ENCODE data around the gene PRKCSH. TPM values are rescaled to one million over a fixed set of nuclear protein-coding genes. Genes with fewer than 3 reads are reported as not detected.
"Not testable (repeated sequence)": the region's sequence is repeated elsewhere in the genome, so short reads cannot be mapped to it uniquely, and the experiment has no call there.

Gene PRKCSH
- total RNA-seq, 1 donor from 2014 or later: 396 TPM

DNA sequence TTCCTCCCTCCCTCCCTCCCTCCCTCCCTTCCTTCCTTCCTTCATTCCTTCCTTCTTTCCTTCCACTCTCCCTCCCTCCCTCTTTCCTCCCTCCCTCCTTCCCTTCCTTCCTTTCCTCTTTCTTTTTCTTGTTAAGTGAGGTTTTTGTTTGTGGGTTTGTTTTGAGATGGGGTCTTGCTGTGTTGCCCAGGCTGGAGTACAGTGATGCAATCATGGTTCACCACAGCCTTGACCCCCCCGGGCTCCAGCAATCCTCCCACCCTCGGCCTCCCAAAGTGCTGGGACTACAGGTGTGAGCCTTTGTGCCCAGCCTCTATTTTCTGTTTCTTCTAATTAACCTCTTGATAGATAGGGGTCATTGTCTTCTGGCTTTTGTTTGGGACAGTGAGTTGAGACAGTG lies 26.0 kb downstream of the PRKCSH start:
- Mint-ChIP-seq H3K9me3 (no peaks in the 10 kb centered on the region), H3K4me1 (no peaks in the 10 kb centered on the region), H3K27me3 (ENCODE audit: low read depth) (peaks cover 6% of the 10 kb centered on the region), H3K4me3 (no peak overlapping the region), H3K36me3 (no peaks in the 10 kb centered on the region), H3K27ac (no peak overlapping the region)
- DNase-seq (ENCODE audit: low spot score in 2 of 2, unreplicated experiment in 2 of 2): no peak
- TF ChIP-seq, protein P1, sequence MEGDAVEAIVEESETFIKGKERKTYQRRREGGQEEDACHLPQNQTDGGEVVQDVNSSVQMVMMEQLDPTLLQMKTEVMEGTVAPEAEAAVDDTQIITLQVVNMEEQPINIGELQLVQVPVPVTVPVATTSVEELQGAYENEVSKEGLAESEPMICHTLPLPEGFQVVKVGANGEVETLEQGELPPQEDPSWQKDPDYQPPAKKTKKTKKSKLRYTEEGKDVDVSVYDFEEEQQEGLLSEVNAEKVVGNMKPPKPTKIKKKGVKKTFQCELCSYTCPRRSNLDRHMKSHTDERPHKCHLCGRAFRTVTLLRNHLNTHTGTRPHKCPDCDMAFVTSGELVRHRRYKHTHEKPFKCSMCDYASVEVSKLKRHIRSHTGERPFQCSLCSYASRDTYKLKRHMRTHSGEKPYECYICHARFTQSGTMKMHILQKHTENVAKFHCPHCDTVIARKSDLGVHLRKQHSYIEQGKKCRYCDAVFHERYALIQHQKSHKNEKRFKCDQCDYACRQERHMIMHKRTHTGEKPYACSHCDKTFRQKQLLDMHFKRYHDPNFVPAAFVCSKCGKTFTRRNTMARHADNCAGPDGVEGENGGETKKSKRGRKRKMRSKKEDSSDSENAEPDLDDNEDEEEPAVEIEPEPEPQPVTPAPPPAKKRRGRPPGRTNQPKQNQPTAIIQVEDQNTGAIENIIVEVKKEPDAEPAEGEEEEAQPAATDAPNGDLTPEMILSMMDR (IDR thresholded peaks at IDR 0.05; ENCODE audit: unreplicated experiment): no peak

DNA sequence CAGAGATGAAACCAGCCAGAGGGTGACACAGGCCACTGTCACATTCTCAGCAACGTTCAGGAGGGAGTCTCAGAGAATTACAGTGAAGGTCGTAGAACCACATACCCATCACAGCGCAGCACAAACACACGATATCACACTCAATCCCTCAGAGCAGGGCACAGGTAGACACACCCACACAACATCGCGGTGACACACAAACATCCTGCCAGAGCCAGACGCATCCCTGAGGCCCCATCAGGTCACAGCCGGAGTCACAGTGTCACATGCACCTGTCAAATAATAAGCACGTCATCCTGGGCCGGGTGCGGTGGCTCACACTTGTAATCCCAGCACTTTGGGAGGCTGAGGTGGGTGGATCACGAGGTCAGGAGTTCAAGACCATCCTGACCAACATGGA lies 28.0 kb downstream of the PRKCSH start:
- no peaks in the 10 kb centered on the region for H3K36me3 Mint-ChIP-seq
- DNase-seq (ENCODE audit: low spot score in 2 of 2, unreplicated experiment in 2 of 2): no peak
- no peaks in the 10 kb centered on the region for H3K9me3 Mint-ChIP-seq
- H3K27ac Mint-ChIP-seq: no peak overlapping the region
- H3K27me3 Mint-ChIP-seq (ENCODE audit: low read depth): peaks cover 6% of the 10 kb centered on the region
- H3K4me3 Mint-ChIP-seq: no peak overlapping the region
- TF ChIP-seq, protein P1 (IDR thresholded peaks at IDR 0.05; ENCODE audit: unreplicated experiment): no peak
- no peaks in the 10 kb centered on the region for H3K4me1 Mint-ChIP-seq

DNA sequence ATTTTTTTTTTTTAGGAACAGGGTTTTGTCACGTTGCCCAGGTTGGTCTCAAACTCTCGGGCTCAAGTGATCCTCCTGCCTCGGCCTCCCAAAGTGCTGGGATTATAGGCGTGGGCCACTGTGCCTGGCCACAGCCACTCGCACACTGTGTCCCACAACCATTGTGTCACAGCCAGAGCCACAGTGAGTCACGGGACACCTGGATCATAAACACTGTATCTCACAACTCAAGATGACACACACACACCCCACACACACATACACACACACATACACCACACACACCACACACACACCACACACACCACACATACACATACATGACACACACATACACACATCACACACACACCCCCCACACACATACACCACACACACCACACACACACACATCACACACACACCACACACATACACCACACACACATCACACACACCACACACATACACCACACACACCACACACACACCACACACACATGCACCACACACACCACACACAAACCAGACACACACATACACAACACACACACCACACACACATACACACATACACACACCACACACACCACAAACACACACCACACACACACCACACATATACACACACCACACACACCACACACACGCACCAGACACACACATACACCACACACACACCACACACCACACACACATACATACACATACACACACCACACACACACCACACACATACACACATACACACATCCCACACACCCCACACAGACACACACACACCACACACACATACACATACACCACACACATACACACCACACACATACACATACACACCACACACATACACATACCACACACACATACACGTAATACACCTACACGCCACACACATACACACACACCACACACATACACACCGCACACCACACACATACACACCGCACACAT lies 29.2 kb downstream of the PRKCSH start:
- H3K27ac Mint-ChIP-seq: no peak overlapping the region
- H3K27me3 Mint-ChIP-seq (ENCODE audit: low read depth): peaks cover 6% of the 10 kb centered on the region
- H3K4me3 Mint-ChIP-seq: no peak overlapping the region
- TF ChIP-seq, protein P1 (IDR thresholded peaks at IDR 0.05; ENCODE audit: unreplicated experiment): no peak
- no peaks in the 10 kb centered on the region for H3K9me3 Mint-ChIP-seq
- H3K36me3 Mint-ChIP-seq: no peaks in the 10 kb centered on the region
- DNase-seq (ENCODE audit: low spot score in 2 of 2, unreplicated experiment in 2 of 2): no peak
- no peaks in the 10 kb centered on the region for H3K4me1 Mint-ChIP-seq

DNA sequence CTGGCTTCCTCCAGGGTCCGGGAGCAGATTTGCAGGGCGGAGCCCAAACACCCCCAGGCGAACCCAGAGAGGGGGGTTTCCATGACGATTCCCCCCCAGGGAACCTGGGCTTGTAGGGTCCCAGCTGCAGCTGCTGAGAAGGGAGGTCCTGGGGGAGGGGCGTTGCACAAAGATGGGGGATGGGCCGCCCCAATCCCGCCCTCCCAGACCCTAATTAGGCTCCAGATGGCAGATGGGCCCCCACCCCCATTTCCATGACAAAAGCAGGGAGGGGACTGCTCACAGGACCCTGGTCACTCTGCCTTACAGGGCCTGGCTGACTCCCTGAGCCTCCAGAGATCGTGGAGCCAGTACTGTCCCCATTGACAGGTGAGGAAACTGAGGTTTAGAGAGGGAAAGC lies 30.2 kb downstream of the PRKCSH start:
- Mint-ChIP-seq H3K4me1 (no peaks in the 10 kb centered on the region), H3K36me3 (no peaks in the 10 kb centered on the region), H3K27me3 (ENCODE audit: low read depth) (peaks cover 2% of the 10 kb centered on the region), H3K27ac (no peak overlapping the region), H3K4me3 (no peak overlapping the region), H3K9me3 (no peaks in the 10 kb centered on the region)
- TF ChIP-seq, protein P1 (IDR thresholded peaks at IDR 0.05; ENCODE audit: unreplicated experiment): no peak
- DNase-seq (ENCODE audit: low spot score in 2 of 2, unreplicated experiment in 2 of 2): no peak

DNA sequence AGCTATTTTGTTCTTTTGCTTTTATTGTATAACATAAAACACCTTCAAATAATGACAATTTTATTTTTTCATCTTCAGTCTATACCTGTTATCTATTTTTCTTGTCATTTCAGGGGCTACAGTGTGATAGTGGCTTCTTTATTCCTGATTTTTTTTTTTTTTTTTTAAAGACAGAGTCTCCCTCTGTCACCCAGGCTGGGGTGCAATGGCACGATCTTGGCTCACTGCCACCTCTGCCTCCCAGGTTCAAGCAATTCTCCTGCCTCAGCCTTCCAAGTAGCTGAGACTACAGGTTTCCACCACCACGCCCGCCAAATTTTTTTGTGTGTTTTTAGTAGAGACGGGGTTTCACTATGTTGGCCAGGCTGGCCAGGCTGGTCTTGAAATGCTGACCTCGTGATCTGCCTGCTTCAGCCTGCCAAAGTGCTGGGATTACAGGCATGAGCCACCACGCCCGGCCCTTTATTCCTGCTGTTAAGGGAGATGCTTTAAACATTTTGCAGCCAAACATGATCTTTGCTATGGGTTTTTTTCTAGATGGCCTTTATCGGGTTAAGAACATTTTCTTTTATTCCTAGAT lies 32.9 kb downstream of the PRKCSH start:
- not testable (repeated sequence) for H3K4me1 Mint-ChIP-seq; H3K9me3 Mint-ChIP-seq; H3K27ac Mint-ChIP-seq; DNase-seq (ENCODE audit: low spot score in 2 of 2, unreplicated experiment in 2 of 2); H3K36me3 Mint-ChIP-seq; H3K4me3 Mint-ChIP-seq
- H3K27me3 Mint-ChIP-seq (ENCODE audit: low read depth): peaks cover 13% of the 10 kb centered on the region

DNA sequence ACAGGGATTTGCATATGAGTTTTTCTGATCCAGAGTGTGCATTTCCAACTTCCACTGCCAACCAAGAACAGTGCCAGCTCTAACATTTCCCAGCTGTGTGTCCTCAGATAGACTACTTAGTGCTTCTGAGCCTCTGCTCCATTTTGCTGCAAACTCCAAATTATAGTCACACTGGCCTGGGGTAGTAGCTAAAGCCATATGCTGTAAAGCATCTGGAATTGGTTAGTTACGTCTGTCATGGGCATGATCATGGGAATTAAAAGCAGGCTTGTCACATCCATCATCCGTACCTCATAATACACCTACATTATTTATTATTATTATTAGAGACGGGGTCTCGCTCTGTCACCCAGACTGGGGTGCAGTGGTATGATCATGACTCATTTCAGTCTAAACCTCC lies 38.3 kb downstream of the PRKCSH start:
- no peak for DNase-seq (ENCODE audit: low spot score in 2 of 2, unreplicated experiment in 2 of 2)
- no peaks in the 10 kb centered on the region for H3K36me3 Mint-ChIP-seq
- no peaks in the 10 kb centered on the region for H3K9me3 Mint-ChIP-seq

DNA sequence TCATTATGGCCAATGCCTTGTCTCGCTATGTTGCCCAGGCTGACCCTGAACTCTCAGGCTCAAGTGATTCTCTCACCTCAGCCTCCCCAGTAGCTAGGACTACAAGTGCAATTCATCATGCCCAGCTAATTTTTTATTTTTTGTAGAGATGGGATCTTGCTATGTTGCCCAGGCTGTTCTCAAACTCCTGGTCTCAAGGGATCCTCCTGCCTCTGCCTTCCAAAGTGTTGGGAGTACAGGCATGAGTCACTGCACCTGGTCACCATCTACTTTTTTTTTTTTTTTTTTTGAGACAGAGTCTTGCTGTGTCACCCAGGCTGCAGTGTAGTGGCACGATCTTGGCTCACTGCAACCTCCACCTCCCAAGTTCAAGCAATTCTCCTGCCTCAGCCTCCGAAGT lies 39.9 kb downstream of the PRKCSH start:
- H3K27ac Mint-ChIP-seq; DNase-seq (ENCODE audit: low spot score in 2 of 2, unreplicated experiment in 2 of 2); H3K4me3 Mint-ChIP-seq; H3K9me3 Mint-ChIP-seq; H3K4me1 Mint-ChIP-seq; H3K36me3 Mint-ChIP-seq: not testable (repeated sequence)
- peaks cover 57% of the 10 kb centered on the region for H3K27me3 Mint-ChIP-seq (ENCODE audit: low read depth)

More for the DNA sequence above, 38.3 kb downstream of the PRKCSH start:
- TF ChIP-seq, protein P1 (IDR thresholded peaks at IDR 0.05; ENCODE audit: unreplicated experiment): no peak
- Mint-ChIP-seq H3K4me1 (no peaks in the 10 kb centered on the region), H3K4me3 (no peak overlapping the region), H3K27ac (no peak overlapping the region), H3K27me3 (ENCODE audit: low read depth) (peaks cover 48% of the 10 kb centered on the region)

Measured in mesothelial cell of epicardium (in vitro differentiated cells).